NCI-H146 (cell line): ENCODE results near the gene KAT5.
"Not testable (repeated sequence)": the region's sequence is repeated elsewhere in the genome, so short reads cannot be mapped to it uniquely, and the experiment has no call there.

Experiments used
- DNase-seq: peaks from one replicate; lab custom pipeline; 2025; lab: John Stamatoyannopoulos, UW

Gene KAT5

DNA sequence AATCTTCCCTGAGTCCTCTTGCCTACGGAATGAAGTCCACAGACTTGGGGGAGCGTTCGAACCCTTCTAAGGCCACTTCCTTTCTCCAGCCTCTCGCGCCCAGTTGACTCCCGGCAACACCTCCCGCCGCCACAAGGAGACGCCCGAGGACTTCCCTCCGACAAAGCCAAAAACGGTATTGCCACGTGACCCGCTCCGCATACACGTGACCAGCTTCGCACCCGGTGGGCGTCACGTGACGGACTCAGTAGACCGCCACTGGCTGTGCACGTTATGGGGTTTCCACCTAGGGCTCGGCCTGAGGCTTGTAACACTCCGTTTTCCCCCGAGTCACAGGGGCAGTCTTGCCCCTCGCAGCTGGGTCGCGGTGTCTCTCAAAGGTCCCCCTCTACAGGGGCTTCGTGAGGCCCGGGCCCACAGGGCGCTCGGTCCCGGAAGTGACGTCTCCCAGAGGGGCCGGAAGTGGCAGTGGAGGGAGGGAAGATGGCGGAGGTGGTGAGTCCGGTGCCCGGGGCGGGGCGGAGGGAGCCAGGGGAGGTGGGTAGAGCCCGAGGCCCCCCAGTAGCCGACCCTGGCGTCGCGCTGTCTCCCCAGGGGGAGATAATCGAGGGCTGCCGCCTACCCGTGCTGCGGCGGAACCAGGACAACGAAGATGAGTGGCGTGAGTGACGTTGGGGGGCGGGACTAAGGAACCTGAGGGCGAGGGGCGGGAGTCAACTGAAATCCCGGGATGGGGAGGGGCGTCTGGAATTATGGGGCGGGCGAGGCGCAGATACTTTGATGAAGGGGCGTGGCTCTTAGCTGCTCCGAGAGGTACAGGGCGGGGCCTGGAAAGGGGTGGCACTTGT is at the start of gene KAT5:
Gene KAT5 (plus strand): TSS at position 468 of the 848 bp plus-strand sequence. CDS start 16 bp downstream, at position 484.
- peak; percentile 98 for DNase-seq

GRCh38 chr11:65662799-65663638 is 49.0 kb upstream of the KAT5 start, which contains the start of gene RELA:
Gene RELA, minus strand, starts transcription at chr11:65662916. Its CDS starts 84 bp downstream, at chr11:65662832.
- DNase-seq = peak; percentile 81

- DNase-seq = peak; percentile 45
These were observed 48.3 kb upstream of the KAT5 start for GRCh38 chr11:65663639-65664200.

GRCh38 chr11:65672180-65672860 is 39.7 kb upstream of the KAT5 start:
- DNase-seq = no peak

- DNase-seq = no peak
These were observed 39.1 kb upstream of the KAT5 start for GRCh38 chr11:65672982-65673381.

- DNase-seq = no peak
These were observed 31.8 kb upstream of the KAT5 start for GRCh38 chr11:65680192-65680743.

GRCh38 chr11:65683480-65683879 is 28.6 kb upstream of the KAT5 start:
- DNase-seq = not testable (repeated sequence)

DNA sequence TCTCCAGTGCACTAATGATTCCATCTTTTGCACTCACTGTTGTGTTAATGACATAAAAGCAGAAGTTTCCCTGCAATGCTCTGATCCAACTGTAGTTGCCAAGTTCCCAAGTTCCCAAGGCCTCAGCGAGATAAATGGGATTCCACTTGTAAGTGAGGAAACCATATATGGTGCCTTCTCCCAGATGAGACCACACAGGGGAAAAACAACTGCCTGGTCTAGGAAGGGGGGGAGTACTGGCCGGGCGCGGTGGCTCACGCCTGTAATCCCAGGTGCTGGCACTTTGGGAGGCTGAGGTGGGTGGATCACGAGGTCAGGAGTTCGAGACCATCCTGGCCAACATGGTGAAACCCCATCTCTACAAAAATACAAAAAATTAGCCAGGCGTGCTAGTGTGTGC is 26.1 kb upstream of the KAT5 start:
- no peak for DNase-seq

- DNase-seq = not testable (repeated sequence)
These were observed 20.2 kb upstream of the KAT5 start for GRCh38 chr11:65691847-65692246.

DNA sequence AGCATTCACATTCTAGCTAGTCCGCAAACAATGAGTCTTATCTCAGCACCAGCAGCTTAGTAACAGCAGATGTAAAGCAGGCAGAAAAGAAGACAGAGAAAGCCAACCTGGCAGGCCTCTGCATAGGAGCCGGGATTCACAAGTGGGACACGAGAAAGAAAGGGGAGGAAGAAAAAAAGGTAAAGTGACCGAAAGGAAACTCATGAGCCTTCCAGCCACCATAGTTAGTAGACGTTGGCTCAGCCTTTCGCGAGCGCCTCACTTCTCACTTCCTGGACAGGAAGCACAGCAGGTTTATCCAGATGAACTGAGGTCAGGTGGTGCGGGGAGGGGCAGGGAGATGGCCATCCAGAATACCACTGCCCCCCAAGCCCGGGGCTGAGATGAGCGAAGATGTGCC is 19.7 kb upstream of the KAT5 start:
- no peak for DNase-seq

- DNase-seq = peak; percentile 75
These were observed 16.4 kb upstream of the KAT5 start for GRCh38 chr11:65695459-65696241.

GRCh38 chr11:65696802-65697552 is 15.1 kb upstream of the KAT5 start:
- DNase-seq = no peak

DNA sequence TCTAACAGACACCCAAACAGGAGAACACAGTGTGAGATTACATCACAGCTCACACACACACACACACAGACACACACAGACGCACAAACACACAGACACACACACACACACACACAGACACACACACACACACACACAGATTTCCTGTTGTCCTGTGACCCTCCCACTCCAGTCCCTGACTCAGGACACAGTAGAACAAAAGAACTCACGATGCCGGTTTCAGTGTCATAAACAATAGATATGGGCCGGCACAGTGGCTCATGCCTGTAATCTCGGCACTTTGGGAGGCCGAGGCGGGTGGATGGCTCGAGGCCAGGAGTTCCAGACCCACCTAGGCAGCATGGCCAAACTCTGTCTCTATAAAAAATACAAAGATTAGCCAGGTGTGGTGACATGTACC is 13.8 kb upstream of the KAT5 start:
- no peak for DNase-seq

DNA sequence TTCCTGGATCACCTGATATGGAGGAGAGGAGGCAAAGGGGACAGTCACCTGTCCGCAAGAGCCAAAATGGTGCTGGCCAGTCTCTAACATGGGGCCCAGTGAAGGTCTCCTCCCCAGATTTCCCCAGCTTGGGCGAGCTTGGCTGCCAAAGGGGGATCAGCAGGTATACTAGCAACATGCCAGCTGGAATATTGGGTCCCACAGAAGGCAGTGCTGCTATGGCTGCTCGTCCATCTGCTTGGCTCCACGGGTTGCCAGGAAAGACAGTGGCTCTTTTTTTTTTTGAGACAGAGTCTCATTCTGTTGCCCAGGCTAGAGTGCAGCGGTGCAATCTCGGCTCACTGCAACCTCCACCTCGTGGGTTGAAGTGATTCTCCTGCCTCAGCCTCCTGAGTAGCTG is 12.7 kb upstream of the KAT5 start:
- DNase-seq = no peak

DNA sequence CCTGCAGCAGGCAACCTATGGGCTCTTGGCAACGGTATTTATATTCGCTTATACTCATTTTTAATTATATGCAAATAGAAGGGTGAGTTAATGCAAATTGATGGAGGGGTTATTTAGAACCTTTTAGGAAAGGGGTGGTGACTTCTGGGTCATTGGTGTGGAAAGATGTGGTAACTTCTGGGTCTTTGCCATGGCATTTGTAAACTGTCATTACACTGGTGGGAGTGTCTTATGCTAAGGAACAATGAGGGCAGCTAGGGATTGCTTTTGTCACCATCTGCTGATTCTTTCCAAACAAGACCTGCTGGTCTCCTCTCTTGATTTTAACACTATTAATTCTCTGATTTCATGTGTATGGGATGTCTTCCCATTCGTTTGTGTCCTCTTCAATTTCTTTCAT is 11.7 kb upstream of the KAT5 start:
- DNase-seq = peak; percentile 37

- DNase-seq = no peak
These were observed 10.4 kb upstream of the KAT5 start for GRCh38 chr11:65701686-65702085.

DNA sequence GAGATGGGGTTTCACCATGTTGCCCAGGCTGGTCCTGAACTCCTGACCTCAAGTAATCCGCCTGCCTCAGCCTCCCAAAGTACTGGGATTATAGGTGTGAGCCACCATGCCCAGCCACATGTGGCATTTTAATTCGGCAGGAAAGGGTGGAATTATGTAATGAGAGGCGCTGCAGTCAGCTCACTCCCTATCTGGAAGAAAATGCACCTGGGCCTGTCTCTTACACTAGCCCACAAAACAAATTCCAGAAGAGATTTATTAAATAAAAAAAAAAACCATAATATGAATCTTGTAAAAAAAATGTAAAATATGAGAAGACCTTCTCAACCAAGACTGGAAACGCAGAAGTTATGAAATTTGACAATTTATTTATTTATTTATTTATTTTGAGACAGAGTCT is 8.2 kb upstream of the KAT5 start:
- no peak for DNase-seq

- DNase-seq = peak; percentile 60
These were observed 5.7 kb upstream of the KAT5 start for GRCh38 chr11:65706303-65706763.

GRCh38 chr11:65707002-65707401 is 5.0 kb upstream of the KAT5 start:
- DNase-seq = not testable (repeated sequence)

DNA sequence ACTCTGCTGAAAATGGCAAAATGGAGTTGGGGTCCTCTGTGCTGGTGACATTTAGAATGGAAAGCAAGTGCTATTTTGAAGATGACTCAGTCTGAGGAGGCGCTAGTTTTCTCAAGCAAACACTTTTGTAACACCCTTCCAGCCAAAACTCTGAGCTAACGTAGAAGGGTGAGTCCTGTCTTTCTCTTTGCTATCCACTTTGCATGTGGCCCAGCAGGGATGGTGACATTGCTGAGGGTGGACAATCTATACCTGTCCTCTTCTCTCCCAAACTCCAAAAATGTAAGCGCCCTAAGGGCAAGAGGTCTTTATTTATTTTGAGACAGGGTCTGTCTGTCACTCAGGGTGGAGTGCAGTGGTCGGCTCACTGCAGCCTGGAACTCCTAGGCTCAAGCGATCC is 3.6 kb upstream of the KAT5 start:
- no peak for DNase-seq
